B cell (primary cell): ENCODE measurements around the gene TFEB. TPM values are rescaled to one million over a fixed set of nuclear protein-coding genes. Genes with fewer than 3 reads are reported as not detected.

Experiments used
- ATAC-seq: fragments of 200-7000 bp; cut with Tn5 transposase; one replicate; pipeline ENCODE4 v1.10.0; 2021; ENCODE audit warnings: low read depth, mild to moderate bottlenecking, moderate number of reproducible peaks, moderate library complexity
- CTCF ChIA-PET: fragments of 350-600 bp; sonication (Branson Sonifier 250); formaldehyde crosslinking; loops from one replicate; lab custom pipeline; 2021; ENCODE audit warnings: antibody characterized with exemption, inconsistent platforms; lab: Charles Lee
- POLR2A ChIA-PET: fragments of 350-600 bp; sonication (Branson Sonifier 250); formaldehyde crosslinking; loops from one replicate; lab custom pipeline; 2021; ENCODE audit warnings: antibody characterized with exemption; lab: Charles Lee
- DNase-seq: peaks from one replicate; pipeline ENCODE4 v3.0.0; 2013
- H2AFZ ChIP-seq: 2 replicates; pipeline ENCODE4 v1.6.1; 2012; ENCODE audit warnings: mild to moderate bottlenecking, low read depth, low read length; ENCODE audit not compliant: insufficient read depth, poor library complexity, severe bottlenecking
- H3K27ac ChIP-seq, 2 donors: 1 replicate in 1 of 2; 2 replicates in 1 of 2; pipeline ENCODE4 v1.5.1; 2012 to 2013; ENCODE audit warnings: low read length in 2 of 2, mild to moderate bottlenecking in 2 of 2, moderate library complexity in 1 of 2
- H3K27me3 ChIP-seq, 4 experiments: fragments of 200-600 bp in 1 of 4; sonication (generic) in 1 of 4; replicated peaks in 1 of 4; 1 replicate in 2 of 4; 2 replicates in 2 of 4; pipeline versions ENCODE4 v1.6.1 to v1.7.0; 2013 to 2016; ENCODE audit warnings: low read length in 3 of 4, mild to moderate bottlenecking in 2 of 4, mixed read lengths in 1 of 4, moderate library complexity in 1 of 4; ENCODE audit not compliant: insufficient read depth in 4 of 4, control insufficient read depth in 3 of 4; ENCODE audit errors: control extremely low read depth in 1 of 4
- H3K36me3 ChIP-seq, 2 experiments: replicated peaks in 1 of 2; 1 replicate in 1 of 2; 2 replicates in 1 of 2; pipeline versions ENCODE4 v1.6.1 to v1.7.1; 2013; ENCODE audit warnings: low read length in 1 of 2; ENCODE audit not compliant: insufficient read depth in 2 of 2, control insufficient read depth in 1 of 2; ENCODE audit errors: control extremely low read depth in 1 of 2, extremely low read depth in 1 of 2
- H3K4me1 ChIP-seq, 2 donors: fragments of 200-600 bp in 1 of 2; sonication (generic) in 1 of 2; 1 replicate in 1 of 2; 2 replicates in 1 of 2; pipeline versions ENCODE4 v1.5.1 to v1.6.1; 2013 to 2017; ENCODE audit warnings: low read length in 2 of 2; ENCODE audit not compliant: control insufficient read depth in 2 of 2, insufficient read depth in 2 of 2
- H3K4me2 ChIP-seq: replicated peaks from 2 replicates; pipeline ENCODE3; 2012; ENCODE audit warnings: mild to moderate bottlenecking, low read depth, low read length; ENCODE audit not compliant: poor library complexity, severe bottlenecking
- H3K4me3 ChIP-seq, 5 experiments: fragments of 200-600 bp in 1 of 5; sonication (generic) in 1 of 5; 1 replicate in 3 of 5; 2 replicates in 2 of 5; pipeline versions ENCODE4 v1.5.1 to v1.7.0; 2011 to 2016; ENCODE audit warnings: low read length in 4 of 5, mild to moderate bottlenecking in 4 of 5, low read depth in 2 of 5, control low read depth in 1 of 5, moderate library complexity in 1 of 5; ENCODE audit not compliant: insufficient read depth in 1 of 5; ENCODE audit errors: control extremely low read depth in 1 of 5, extremely low read depth in 1 of 5
- H3K79me2 ChIP-seq: fragments of 200-600 bp; sonication (generic); one replicate; pipeline ENCODE4 v1.6.0; 2016; ENCODE audit warnings: low read length; ENCODE audit not compliant: control insufficient read depth, insufficient read depth
- H3K9ac ChIP-seq: fragments of 200-600 bp; sonication (generic); 2 replicates; pipeline ENCODE4 v1.6.1; 2017; ENCODE audit warnings: mild to moderate bottlenecking, low read length, moderate library complexity
- H3K9me3 ChIP-seq, 3 donors: one replicate each; pipeline versions ENCODE4 v1.6.1 to v1.7.1; 2013; ENCODE audit warnings: low read length in 2 of 3; ENCODE audit not compliant: control insufficient read depth in 2 of 3, insufficient read depth in 1 of 3; ENCODE audit errors: control extremely low read depth in 1 of 3
- H4K20me1 ChIP-seq: 2 replicates; pipeline ENCODE4 v1.6.0; 2012; ENCODE audit warnings: mild to moderate bottlenecking, low read length; ENCODE audit not compliant: insufficient read depth, control insufficient read depth, poor library complexity, severe bottlenecking
- H3K27ac Mint-ChIP-seq: one replicate; pipeline ENCODE4 v1.8.0; 2021; ENCODE audit warnings: mixed read lengths
- H3K27me3 Mint-ChIP-seq: one replicate; pipeline ENCODE4 v1.8.0; 2021; ENCODE audit warnings: mixed read lengths
- H3K4me1 Mint-ChIP-seq: one replicate; pipeline ENCODE4 v1.8.0; 2021; ENCODE audit warnings: mixed read lengths
- H3K4me3 Mint-ChIP-seq: one replicate; pipeline ENCODE4 v1.8.0; 2021; ENCODE audit warnings: mixed read lengths
- H3K9me3 Mint-ChIP-seq: one replicate; pipeline ENCODE4 v1.8.0; 2022; ENCODE audit warnings: mixed read lengths; ENCODE audit not compliant: insufficient read depth
- CTCF ChIP-seq: fragments of 200-600 bp; IDR thresholded peaks from one replicate; pipeline ENCODE4 v1.8.0; 2022; ENCODE audit warnings: antibody characterized with exemption, mild to moderate bottlenecking
- EZH2 ChIP-seq: IDR thresholded peaks from 2 replicates; pipeline ENCODE4 v1.6.1; 2012; ENCODE audit warnings: borderline replicate concordance, low read depth, mild to moderate bottlenecking, moderate library complexity, low read length; ENCODE audit not compliant: insufficient read depth, poor library complexity, severe bottlenecking
- WGBS: methylation state at CpG from one replicate; pipeline ENCODE4 v1.1.5; 2013; ENCODE audit warnings: missing lambda C conversion rate; ENCODE audit not compliant: insufficient coverage; 5-methylcytosine and 5-hydroxymethylcytosine counted together
- intact Hi-C: fragments of 100-400 bp; cut with micrococcal nuclease; formaldehyde crosslinking; loops from one replicate; pipeline ENCODE4 v1.10.0; 2022
- polyA plus RNA-seq: library from polyadenylated mRNA; depleted of rRNA; stranded (reverse); fragments of >200 nt; gene quantifications from 2 replicates; pipeline ENCODE4 v1.2.3, GENCODE V29; 2012
- total RNA-seq, 2 donors: library from RNA; stranded (reverse); fragments of 120-200 nt in 1 of 2; gene quantifications; 1 replicate in 1 of 2; 2 replicates in 1 of 2; pipeline versions ENCODE4 v1.2.3 to v1.2.4, GENCODE V29; 2013 to 2022

The TFEB gene
- total and polyA plus RNA-seq, 2 donors (not counting 1 experiment from before 2014, with no cell fraction given), result 113 to 148 TPM

GRCh38 chr6:41755895-41756294, 20.5 kb upstream of the TFEB start:
- Histone ChIP-seq H4K20me1 (no peaks in the 10 kb centered on the region), H3K79me2 (no peaks in the 10 kb centered on the region), H3K9me3 (no peaks in the 10 kb centered on the region), H3K4me3 (no peak overlapping the region), H3K27ac (no peak overlapping the region), H3K9ac (no peak overlapping the region), H3K4me1 (no peaks in the 10 kb centered on the region), H2AFZ (no peak overlapping the region), H3K4me2 (no peak overlapping the region), H3K36me3 (no peaks in the 10 kb centered on the region), H3K27me3 (no peaks in the 10 kb centered on the region)
- ChIA-PET CTCF (no interaction called here), POLR2A (no interaction called here)
- ATAC-seq (no peak), DNase-seq (no peak)
- Mint-ChIP-seq H3K9me3 (no peaks in the 10 kb centered on the region), H3K27me3 (no peaks in the 10 kb centered on the region), H3K27ac (no peak overlapping the region), H3K4me3 (no peak overlapping the region), H3K4me1 (no peaks in the 10 kb centered on the region)
- TF ChIP-seq CTCF (no peak), EZH2 (no peak)
- intact Hi-C loops, result no loop called here
- 96% methylated on average over 4 of the region's 4 CpGs for WGBS

- Histone ChIP-seq H3K27me3 (no peaks in the 10 kb centered on the region), H3K27ac (no peak overlapping the region), H3K4me1 (no peaks in the 10 kb centered on the region), H3K4me3 (no peak overlapping the region), H3K79me2 (no peaks in the 10 kb centered on the region), H2AFZ (no peak overlapping the region), H3K9me3 (no peaks in the 10 kb centered on the region), H3K9ac (no peak overlapping the region), H3K4me2 (no peak overlapping the region), H3K36me3 (no peaks in the 10 kb centered on the region), H4K20me1 (no peaks in the 10 kb centered on the region)
- H3K4me1 Mint-ChIP-seq, result no peaks in the 10 kb centered on the region
- intact Hi-C loops, result no loop called here
- H3K27me3 Mint-ChIP-seq, result no peaks in the 10 kb centered on the region
- whole genome bisulfite sequencing, result no CpG with 5 or more reads among the region's 3 CpGs
- DNase-seq, result no peak
- no peaks in the 10 kb centered on the region for H3K9me3 Mint-ChIP-seq
- no peak overlapping the region for H3K27ac Mint-ChIP-seq
- no peak for TF ChIP-seq EZH2
- TF ChIP-seq CTCF, result no peak
- no peak for ATAC-seq
- ChIA-PET CTCF (interaction anchor here (0.8 to 1.4 kb wide), 2 partner anchors 45 to 69 kb away, joined by 3 read pairs; no protein-coding TSS in a partner anchor), POLR2A (no interaction called here)
- H3K4me3 Mint-ChIP-seq, result no peak overlapping the region
Observed at GRCh38 chr6:41750374-41750773, 15.0 kb upstream of the TFEB start.
